Trophoblast cell (in vitro differentiated cells and primary cell): ENCODE data around the gene VSTM2B.

Experiments
- DNase-seq, 2 donors: peaks; one replicate each; pipeline ENCODE4 v3.0.0-alpha.2; 2016
- H2AFZ ChIP-seq: 2 replicates; pipeline ENCODE4 v1.6.1; 2013; ENCODE audit warnings: low read length, moderate library complexity, mild to moderate bottlenecking; ENCODE audit not compliant: insufficient read depth, poor library complexity
- H2AK5ac ChIP-seq: 2 replicates; pipeline ENCODE4 v1.6.1; 2013; ENCODE audit warnings: mild to moderate bottlenecking, low read length
- H2BK120ac ChIP-seq: 2 replicates; pipeline ENCODE4 v1.6.1; 2013; ENCODE audit warnings: low read length, mild to moderate bottlenecking, moderate library complexity; ENCODE audit not compliant: insufficient read depth, poor library complexity
- H2BK12ac ChIP-seq: 2 replicates; pipeline ENCODE4 v1.6.1; 2013; ENCODE audit warnings: mild to moderate bottlenecking, low read length, moderate library complexity
- H2BK5ac ChIP-seq: 2 replicates; pipeline ENCODE4 v1.6.1; 2013; ENCODE audit warnings: low read length, low read depth, moderate library complexity, mild to moderate bottlenecking; ENCODE audit not compliant: poor library complexity
- H3K14ac ChIP-seq: 2 replicates; pipeline ENCODE4 v1.6.1; 2013; ENCODE audit warnings: mild to moderate bottlenecking, low read length
- H3K18ac ChIP-seq: 2 replicates; pipeline ENCODE4 v1.6.1; 2013; ENCODE audit warnings: mild to moderate bottlenecking, low read length
- H3K23ac ChIP-seq: 2 replicates; pipeline ENCODE4 v1.6.1; 2013; ENCODE audit warnings: low read length
- H3K27ac ChIP-seq: 2 replicates; pipeline ENCODE4 v1.5.1; 2013; ENCODE audit warnings: low read depth, mild to moderate bottlenecking, inconsistent platforms, low read length, moderate library complexity
- H3K27me3 ChIP-seq: 2 replicates; pipeline ENCODE4 v1.6.1; 2013; ENCODE audit warnings: inconsistent platforms, mild to moderate bottlenecking, low read length, moderate library complexity; ENCODE audit not compliant: insufficient read depth
- H3K36me3 ChIP-seq, 2 experiments: 1 replicate in 1 of 2; 2 replicates in 1 of 2; pipeline ENCODE4 v1.6.1; 2013; ENCODE audit warnings: low read length in 2 of 2, mild to moderate bottlenecking in 2 of 2, moderate library complexity in 1 of 2; ENCODE audit not compliant: insufficient read depth in 2 of 2, control insufficient read depth in 1 of 2
- H3K4ac ChIP-seq: 2 replicates; pipeline ENCODE4 v1.6.1; 2013; ENCODE audit warnings: low read depth, mild to moderate bottlenecking, low read length, moderate library complexity
- H3K4me1 ChIP-seq, 2 experiments: 1 replicate in 1 of 2; 2 replicates in 1 of 2; pipeline ENCODE4 v1.6.1; 2013; ENCODE audit warnings: low read length in 2 of 2, mild to moderate bottlenecking in 2 of 2, moderate library complexity in 1 of 2; ENCODE audit not compliant: insufficient read depth in 2 of 2, control insufficient read depth in 1 of 2
- H3K4me2 ChIP-seq: 2 replicates; pipeline ENCODE4 v1.6.1; 2013; ENCODE audit warnings: inconsistent platforms, mild to moderate bottlenecking, low read length, moderate library complexity
- H3K4me3 ChIP-seq: 2 replicates; pipeline ENCODE4 v1.5.1; 2013; ENCODE audit warnings: mild to moderate bottlenecking, low read depth, low read length, inconsistent platforms
- H3K79me1 ChIP-seq: one replicate; pipeline ENCODE4 v1.6.1; 2013; ENCODE audit warnings: low read length
- H3K79me2 ChIP-seq: 2 replicates; pipeline ENCODE4 v1.6.1; 2013; ENCODE audit warnings: low read length, mild to moderate bottlenecking; ENCODE audit not compliant: control insufficient read depth, insufficient read depth, poor library complexity
- H3K9ac ChIP-seq: 2 replicates; pipeline ENCODE4 v1.6.1; 2013; ENCODE audit warnings: mild to moderate bottlenecking, low read length
- H3K9me3 ChIP-seq: 2 replicates; pipeline ENCODE4 v1.6.1; 2013; ENCODE audit warnings: low read depth, mild to moderate bottlenecking, control low read depth, inconsistent platforms, low read length; ENCODE audit not compliant: insufficient read depth
- H4K12ac ChIP-seq: 2 replicates; pipeline ENCODE4 v1.6.1; 2013; ENCODE audit warnings: low read depth, mild to moderate bottlenecking, low read length, moderate library complexity
- H4K8ac ChIP-seq: 2 replicates; pipeline ENCODE4 v1.6.1; 2013; ENCODE audit warnings: low read depth, mild to moderate bottlenecking, low read length, moderate library complexity
- H4K91ac ChIP-seq: one replicate; pipeline ENCODE4 v1.6.1; 2013; ENCODE audit warnings: low read depth, mild to moderate bottlenecking, low read length, moderate library complexity
- WGBS: extraction: QIAGEN DNeasy Blood & Tissue Kit; methylation state at CpG from one replicate; pipeline ENCODE4 v1.1.7; 2013; ENCODE audit warnings: missing lambda C conversion rate; ENCODE audit not compliant: insufficient read length, insufficient coverage; ENCODE audit errors: extremely low coverage; 5-methylcytosine and 5-hydroxymethylcytosine counted together

Gene VSTM2B

GRCh38 chr19:29533578-29534544 is 8.1 kb downstream of the VSTM2B start:
- Histone ChIP-seq H4K12ac (no peak overlapping the region), H4K8ac (no peak overlapping the region), H3K14ac (no peak overlapping the region), H3K9ac (no peak overlapping the region), H3K27ac (no peak overlapping the region), H3K9me3 (peaks cover 11% of the 10 kb centered on the region), H3K4ac (no peak overlapping the region), H3K4me3 (no peak overlapping the region), H2BK5ac (no peak overlapping the region), H3K18ac (no peak overlapping the region), H4K91ac (no peak overlapping the region), H3K36me3 (no peaks in the 10 kb centered on the region), H3K4me2 (no peak overlapping the region), H3K79me1 (no peaks in the 10 kb centered on the region), H2AK5ac (no peak overlapping the region), H2AFZ (no peak overlapping the region), H2BK120ac (no peak overlapping the region), H3K4me1 (peaks cover 2 to 5% of the 10 kb centered on the region in 2 experiments), H3K27me3 (peaks cover 26% of the 10 kb centered on the region), H2BK12ac (no peak overlapping the region), H3K79me2 (no peaks in the 10 kb centered on the region), H3K23ac (no peak overlapping the region)
- DNase-seq: no peak
- WGBS: no CpG with 5 or more reads among the region's 15 CpGs

DNA sequence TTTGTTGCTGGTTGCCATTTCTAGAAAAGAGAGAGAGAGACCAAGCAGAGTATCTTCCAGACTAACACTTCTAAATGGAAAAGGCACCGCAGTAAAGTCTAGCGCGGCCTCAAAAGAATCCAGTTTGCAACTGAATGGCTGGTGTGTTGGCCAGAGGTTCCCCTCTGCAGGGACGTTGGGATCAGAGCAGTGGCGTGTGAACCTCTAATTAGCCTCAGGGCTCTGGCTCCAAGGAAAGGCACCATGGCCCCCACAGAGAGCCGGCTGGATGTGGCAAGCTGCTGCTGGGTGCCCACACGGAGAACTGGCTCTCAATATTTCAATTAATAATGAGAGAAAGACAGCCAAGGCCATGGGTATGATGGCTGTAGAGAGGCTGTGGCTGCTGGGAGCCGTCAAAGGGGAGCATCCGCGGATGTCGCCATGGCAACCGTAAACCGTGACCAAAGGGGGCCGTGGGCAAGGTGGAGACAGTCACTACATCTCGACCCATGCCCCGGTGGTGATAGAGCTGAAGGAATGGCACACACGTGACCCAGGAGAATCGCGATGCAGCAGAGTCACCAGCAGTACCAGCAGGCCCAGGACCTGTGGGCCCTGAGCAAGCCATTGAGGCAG is 9.5 kb downstream of the VSTM2B start:
- Histone ChIP-seq H2BK12ac (no peak overlapping the region), H2AK5ac (no peak overlapping the region), H3K36me3 (no peaks in the 10 kb centered on the region), H3K18ac (no peak overlapping the region), H2BK5ac (no peak overlapping the region), H2AFZ (no peak overlapping the region), H3K9me3 (peaks cover 5% of the 10 kb centered on the region), H3K4me1 (no peaks in the 10 kb centered on the region), H4K12ac (no peak overlapping the region), H3K9ac (no peak overlapping the region), H3K79me2 (no peaks in the 10 kb centered on the region), H3K79me1 (no peaks in the 10 kb centered on the region), H4K91ac (no peak overlapping the region), H2BK120ac (no peak overlapping the region), H3K4me2 (no peak overlapping the region), H4K8ac (no peak overlapping the region), H3K27ac (no peak overlapping the region), H3K14ac (no peak overlapping the region), H3K23ac (no peak overlapping the region), H3K4ac (no peak overlapping the region), H3K27me3 (peaks cover 12% of the 10 kb centered on the region), H3K4me3 (no peak overlapping the region)
- WGBS: no CpG with 5 or more reads among the region's 19 CpGs
- no peak for DNase-seq

DNA sequence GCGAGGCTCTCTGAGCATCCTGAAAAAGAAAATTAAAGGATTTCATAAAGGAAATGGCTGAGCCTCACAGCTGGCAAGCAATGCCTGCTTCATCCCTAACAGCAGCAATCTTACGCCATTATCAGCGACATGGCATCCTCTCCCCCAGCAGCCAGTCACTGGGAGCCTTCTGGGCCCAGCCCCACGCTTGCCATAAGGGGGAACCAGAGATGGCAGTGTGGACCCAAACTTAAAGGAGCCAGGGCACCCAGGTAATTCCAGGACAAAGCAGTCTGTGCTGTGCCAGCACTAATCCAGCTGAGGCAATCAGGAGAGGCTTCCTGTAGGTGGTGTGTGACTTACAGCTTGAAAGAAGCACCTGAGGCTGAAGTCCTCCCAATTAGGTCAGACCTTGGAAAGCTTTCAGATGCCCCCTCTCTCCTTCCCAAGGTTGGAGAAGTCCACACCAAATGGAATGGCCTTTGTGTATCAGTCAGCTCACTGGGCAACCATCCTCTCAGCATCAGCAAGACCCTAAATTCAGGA is 10.3 kb downstream of the VSTM2B start:
- Histone ChIP-seq H3K4me1 (no peaks in the 10 kb centered on the region), H2BK12ac (no peak overlapping the region), H3K27me3 (peaks cover 5% of the 10 kb centered on the region), H2AK5ac (no peak overlapping the region), H4K8ac (no peak overlapping the region), H3K9ac (no peak overlapping the region), H3K4me2 (no peak overlapping the region), H3K4me3 (no peak overlapping the region), H3K9me3 (peaks cover 5% of the 10 kb centered on the region), H2BK5ac (no peak overlapping the region), H4K91ac (no peak overlapping the region), H3K79me2 (no peaks in the 10 kb centered on the region), H3K23ac (no peak overlapping the region), H3K18ac (no peak overlapping the region), H4K12ac (no peak overlapping the region), H2AFZ (no peak overlapping the region), H3K36me3 (no peaks in the 10 kb centered on the region), H3K14ac (no peak overlapping the region), H2BK120ac (no peak overlapping the region), H3K4ac (no peak overlapping the region), H3K79me1 (no peaks in the 10 kb centered on the region), H3K27ac (no peak overlapping the region)
- no CpG with 5 or more reads among the region's 4 CpGs for WGBS
- no peak for DNase-seq

GRCh38 chr19:29537181-29537580 is 11.4 kb downstream of the VSTM2B start:
- no peak overlapping the region for H2BK120ac ChIP-seq
- H3K27me3 ChIP-seq: no peaks in the 10 kb centered on the region
- no peak for DNase-seq
- no peaks in the 10 kb centered on the region for H3K79me2 ChIP-seq
- no CpG with 5 or more reads among the region's 7 CpGs for WGBS
- H3K4me3 ChIP-seq: no peak overlapping the region
- no peaks in the 10 kb centered on the region for H3K4me1 ChIP-seq
- H3K9ac ChIP-seq: no peak overlapping the region
- H3K9me3 ChIP-seq: peaks cover 5% of the 10 kb centered on the region
- H3K23ac ChIP-seq: no peak overlapping the region
- no peak overlapping the region for H4K12ac ChIP-seq
- H4K8ac ChIP-seq: no peak overlapping the region
- no peak overlapping the region for H4K91ac ChIP-seq
- no peak overlapping the region for H3K14ac ChIP-seq
- H3K79me1 ChIP-seq: no peaks in the 10 kb centered on the region
- no peaks in the 10 kb centered on the region for H3K36me3 ChIP-seq
- H2AFZ ChIP-seq: no peak overlapping the region
- no peak overlapping the region for H3K4me2 ChIP-seq
- H2AK5ac ChIP-seq: no peak overlapping the region
- H3K27ac ChIP-seq: no peak overlapping the region
- H3K4ac ChIP-seq: no peak overlapping the region
- H3K18ac ChIP-seq: no peak overlapping the region
- H2BK12ac ChIP-seq: no peak overlapping the region
- H2BK5ac ChIP-seq: no peak overlapping the region
